ENCODE results near the gene RASD2.

GRCh38 chr22:35531202-35531601, 9.4 kb upstream of the RASD2 start:
- TF ChIP-seq CTCF (IDR thresholded peaks at IDR 0.05 in 4 of 5, conservative IDR thresholded peaks at IDR 0.05 in 1 of 5), result no peak
- no peak for TF ChIP-seq POLR2A (IDR thresholded peaks at IDR 0.05)

Data from gastrocnemius medialis (tissue), 4 donors.